Measurements from ENCODE around the gene HSF2BP.
"Not testable (repeated sequence)": the region's sequence is repeated elsewhere in the genome, so short reads cannot be mapped to it uniquely, and the experiment has no call there.

HSF2BP gene

DNA sequence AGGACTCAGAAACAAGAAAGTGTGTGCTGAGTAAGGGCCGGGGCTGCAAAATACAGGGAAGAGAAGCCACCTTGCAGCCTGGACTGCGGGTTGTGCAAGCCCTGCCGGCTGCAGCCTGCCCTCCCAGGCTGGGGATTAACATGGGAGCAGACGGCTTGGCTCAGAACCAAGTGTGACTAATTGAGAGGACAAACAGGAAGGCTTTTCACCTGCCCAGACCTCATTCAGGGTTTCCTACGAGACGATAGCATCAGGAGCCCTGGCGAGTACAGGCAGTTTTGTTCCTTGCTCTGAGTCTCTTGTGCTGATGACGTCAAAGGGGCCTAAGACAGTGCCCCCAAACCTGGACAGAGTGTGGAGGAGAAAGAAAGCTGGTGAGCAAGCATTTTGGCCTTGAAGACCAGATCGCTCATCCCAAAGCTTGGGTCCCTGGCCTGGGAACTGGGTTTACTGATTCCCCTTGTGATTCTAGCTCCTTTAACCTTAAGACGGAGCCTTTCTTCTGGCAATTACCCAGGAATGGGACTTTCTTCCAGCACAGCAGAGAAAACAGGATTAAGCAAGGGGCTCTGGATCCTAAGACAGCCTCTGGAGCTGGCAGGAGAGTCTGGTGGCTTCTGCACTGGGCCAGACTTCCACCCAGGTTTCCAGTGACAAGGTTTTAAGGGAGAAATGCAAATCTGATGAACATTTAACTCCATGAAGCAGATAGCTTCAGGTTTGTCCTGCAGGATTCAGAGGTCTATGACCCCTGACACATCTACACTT lies 142.2 kb downstream of the HSF2BP start:
- DNase-seq (ENCODE audit: low read depth in 2 of 2) = not testable (repeated sequence)

GRCh38 chr21:43516295-43516847 lies 142.9 kb downstream of the HSF2BP start:
- DNase-seq (ENCODE audit: low read depth in 2 of 2) = not testable (repeated sequence)

GRCh38 chr21:43514834-43515233 lies 144.5 kb downstream of the HSF2BP start:
- DNase-seq (ENCODE audit: low read depth in 2 of 2) = not testable (repeated sequence)

DNA sequence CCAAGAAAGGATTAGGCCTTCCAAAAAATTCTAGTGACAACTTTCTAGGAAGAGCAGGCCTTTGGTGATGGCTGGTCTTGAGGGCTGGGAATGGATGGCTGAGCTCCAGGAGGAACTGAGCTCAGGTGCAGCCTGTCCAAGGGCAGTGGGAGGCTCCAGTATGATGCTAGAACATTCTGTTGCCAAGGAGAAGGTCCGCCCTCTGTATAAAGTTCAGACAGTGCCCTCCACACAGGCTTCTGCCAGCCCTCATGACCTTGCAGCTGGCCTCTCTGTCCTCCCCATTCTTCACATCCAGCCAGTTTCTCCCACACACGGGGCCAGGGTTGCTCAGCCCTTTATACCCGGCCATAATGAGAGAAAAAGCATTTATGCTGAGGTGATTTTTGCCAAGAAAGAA lies 146.3 kb downstream of the HSF2BP start:
- DNase-seq (ENCODE audit: low read depth in 2 of 2) = not testable (repeated sequence)

DNA sequence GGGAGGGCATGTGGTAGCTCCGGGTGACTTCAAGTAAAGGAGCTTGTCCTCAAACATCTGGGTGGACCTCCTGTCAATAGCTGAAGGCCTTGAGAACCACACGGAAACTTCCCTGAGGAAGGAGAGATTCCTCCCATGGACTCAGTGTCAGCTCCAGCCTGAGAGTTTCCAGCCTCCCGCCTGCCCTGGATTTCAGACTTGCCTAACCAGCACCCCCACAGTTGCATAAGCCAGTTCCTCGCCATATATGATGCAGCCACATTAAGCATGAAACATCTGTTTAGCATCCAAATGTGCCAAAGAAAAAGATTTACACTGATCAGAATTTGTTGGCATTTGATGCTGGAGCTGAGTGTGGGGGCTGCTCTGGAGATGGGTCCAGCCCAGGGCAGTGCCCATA lies 148.1 kb downstream of the HSF2BP start:
- DNase-seq (ENCODE audit: low read depth in 2 of 2) = not testable (repeated sequence)

DNA sequence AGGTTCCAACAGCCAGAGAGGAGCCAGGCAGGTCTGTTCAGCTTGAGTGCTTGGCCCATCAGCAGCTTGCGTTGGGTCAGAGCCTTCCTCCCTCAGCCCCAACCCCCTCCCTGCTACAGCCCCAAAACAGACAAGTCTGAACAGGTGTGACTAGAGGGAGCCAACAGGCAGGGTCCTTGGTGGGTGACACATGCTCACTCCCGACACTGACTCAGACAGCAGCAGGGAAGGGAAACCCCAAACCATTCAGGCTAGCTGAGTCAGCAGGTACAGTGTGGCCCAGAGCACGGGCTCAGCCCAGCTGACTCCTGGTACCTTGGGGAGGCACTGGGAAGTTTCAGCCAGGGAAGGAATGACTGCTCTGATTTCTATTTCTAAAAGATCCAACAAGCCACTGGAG lies 148.6 kb downstream of the HSF2BP start:
- DNase-seq (ENCODE audit: low read depth in 2 of 2) = not testable (repeated sequence)

DNA sequence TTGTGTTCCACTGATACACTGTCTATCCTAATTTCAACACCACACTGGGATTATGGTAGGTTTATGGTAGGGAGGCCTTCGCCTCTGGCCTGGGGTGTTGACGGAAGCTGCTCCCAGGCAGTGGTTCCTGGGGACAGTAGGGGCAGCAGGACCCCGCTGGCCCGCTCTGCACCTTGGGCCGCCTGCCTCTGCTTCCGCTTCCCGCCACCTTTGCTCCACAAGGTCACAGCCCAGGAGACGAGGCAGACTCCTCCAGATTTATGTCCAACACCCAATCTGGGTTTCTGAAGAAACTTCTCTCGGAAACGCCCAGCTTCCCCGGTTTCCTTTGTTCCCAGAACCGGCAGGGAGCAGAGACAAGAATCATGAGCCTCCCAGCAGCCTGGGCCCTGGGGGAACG lies 155.4 kb downstream of the HSF2BP start:
- DNase-seq (ENCODE audit: low read depth in 2 of 2) = not testable (repeated sequence)

DNA sequence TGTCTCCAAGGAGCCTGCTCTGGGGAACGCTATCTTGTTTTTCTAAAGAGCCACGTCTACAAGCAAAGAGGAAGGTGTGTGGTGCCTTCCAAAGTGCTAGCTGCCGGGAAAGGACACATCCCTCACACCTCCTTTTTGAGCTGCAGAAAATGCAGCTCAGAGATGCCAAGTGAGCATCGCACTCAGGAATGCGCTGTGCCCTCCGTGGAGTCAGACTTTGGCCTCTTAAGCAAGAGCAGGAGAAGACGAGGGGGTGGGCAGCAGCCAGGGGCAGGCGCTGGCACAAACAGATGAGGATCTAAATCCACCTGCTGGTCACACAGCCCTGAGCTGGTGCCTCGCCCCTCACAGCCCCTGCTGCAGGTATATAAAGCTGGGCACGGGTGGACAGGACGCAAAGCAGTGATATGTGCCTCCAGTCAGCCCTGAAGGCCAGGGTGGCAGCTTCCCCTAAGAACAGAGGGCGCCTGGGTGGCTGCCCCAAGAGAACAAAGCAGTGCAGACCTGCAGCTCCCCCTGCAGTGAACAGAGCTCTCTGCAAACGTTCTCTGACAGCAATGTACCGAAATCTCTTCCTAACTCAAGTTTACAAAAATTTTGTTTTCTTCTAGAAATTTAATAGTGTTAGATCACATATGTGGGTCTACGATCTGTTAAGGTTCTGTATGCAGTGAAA lies 156.1 kb downstream of the HSF2BP start:
- not testable (repeated sequence) for DNase-seq (ENCODE audit: low read depth in 2 of 2)

- not testable (repeated sequence) for DNase-seq (ENCODE audit: low read depth in 2 of 2)
Observed at GRCh38 chr21:43502407-43503071, 156.7 kb downstream of the HSF2BP start.

DNA sequence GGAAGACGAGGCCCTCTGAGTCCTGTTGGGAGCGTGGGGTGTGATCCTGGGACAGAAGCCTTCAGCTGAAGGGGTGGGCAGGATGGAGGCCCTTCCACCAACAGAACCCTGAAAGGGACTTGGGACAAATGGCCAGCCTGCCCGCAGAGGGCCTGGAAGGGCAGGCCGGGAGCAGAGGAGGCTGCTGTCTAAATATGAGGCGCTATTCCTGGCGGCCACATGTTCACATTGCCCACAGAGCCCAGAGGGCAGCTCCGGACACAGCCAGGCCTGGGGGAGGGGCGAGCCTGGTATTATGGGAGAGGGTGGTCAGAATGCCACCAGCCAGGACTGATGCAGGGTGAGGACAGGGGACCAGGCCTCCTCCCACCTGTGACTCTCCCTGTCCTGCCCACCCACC lies 160.4 kb downstream of the HSF2BP start:
- not testable (repeated sequence) for DNase-seq (ENCODE audit: low read depth in 2 of 2)

- DNase-seq (ENCODE audit: low read depth in 2 of 2) = not testable (repeated sequence)
Observed at GRCh38 chr21:43498065-43498464, 161.2 kb downstream of the HSF2BP start.

GRCh38 chr21:43494279-43495012 lies 164.8 kb downstream of the HSF2BP start:
- DNase-seq (ENCODE audit: low read depth in 2 of 2) = not testable (repeated sequence)

GRCh38 chr21:43493471-43493870 lies 165.8 kb downstream of the HSF2BP start:
- DNase-seq (ENCODE audit: low read depth in 2 of 2) = not testable (repeated sequence)

- DNase-seq (ENCODE audit: low read depth in 2 of 2) = not testable (repeated sequence)
Observed at GRCh38 chr21:43488235-43488634, 171.1 kb downstream of the HSF2BP start.

DNA sequence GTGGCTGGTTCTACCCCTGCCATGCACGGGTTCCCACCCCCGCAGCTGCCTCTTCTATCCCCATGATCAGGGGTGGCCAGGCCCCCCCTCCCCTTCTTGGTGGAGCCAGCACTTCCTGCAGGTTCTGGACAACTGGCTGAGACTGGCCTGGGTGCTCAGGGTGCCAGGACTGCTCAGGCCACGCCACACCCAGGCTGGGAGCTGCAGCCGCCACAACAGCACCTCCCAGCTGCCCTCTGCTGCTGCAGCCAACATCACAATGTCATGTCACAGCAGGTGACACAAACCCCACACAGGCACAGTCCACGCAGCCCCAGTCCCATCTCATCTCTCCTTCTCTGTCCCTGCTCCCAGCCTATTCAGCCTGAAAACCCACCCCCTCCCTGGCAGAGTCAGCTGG lies 173.2 kb downstream of the HSF2BP start:
- DNase-seq (ENCODE audit: low read depth in 2 of 2) = not testable (repeated sequence)

- not testable (repeated sequence) for DNase-seq (ENCODE audit: low read depth in 2 of 2)
Observed at GRCh38 chr21:43485016-43485415, 174.3 kb downstream of the HSF2BP start.

- not testable (repeated sequence) for DNase-seq (ENCODE audit: low read depth in 2 of 2)
Observed at GRCh38 chr21:43479197-43479596, 180.1 kb downstream of the HSF2BP start.

Data from stimulated activated CD8-positive, alpha-beta memory T cell treated with anti-CD3 and anti-CD28 coated beads, Interleukin-2, amount 100 ng/mL, for 1 hour (primary cell).